ENCODE results near the gene PROSER3. TPM values are rescaled to one million over a fixed set of nuclear protein-coding genes. Genes with fewer than 3 reads are reported as not detected.

The PROSER3 gene
- total RNA-seq, 1 donor from 2014 or later: 41.7 TPM

DNA sequence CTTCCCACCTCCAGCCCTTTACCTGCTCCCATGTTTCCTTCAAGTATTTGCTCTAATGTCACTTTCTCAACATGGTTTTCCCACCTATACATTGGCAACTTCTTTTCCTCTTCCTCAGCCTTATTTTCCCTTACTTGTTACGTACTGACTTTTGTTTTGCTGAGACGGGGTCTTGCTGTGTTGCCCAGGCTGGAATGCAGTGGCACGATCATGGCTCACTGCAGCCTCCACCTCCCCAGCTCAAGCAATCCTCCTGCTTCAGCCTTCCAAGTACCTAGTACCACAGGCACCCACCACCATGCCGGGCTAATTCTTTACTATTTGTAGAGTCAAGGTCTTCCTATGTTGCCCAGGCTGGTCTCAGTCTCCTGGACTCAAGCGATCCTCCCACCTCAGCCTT, 49.7 kb downstream of the PROSER3 start:
- Mint-ChIP-seq H3K9me3 (ENCODE audit: unreplicated experiment) (peaks cover 2% of the 10 kb centered on the region), H3K36me3 (ENCODE audit: unreplicated experiment) (no peaks in the 10 kb centered on the region), H3K4me3 (ENCODE audit: unreplicated experiment) (no peak overlapping the region), H3K27ac (ENCODE audit: unreplicated experiment) (no peak overlapping the region), H3K27me3 (ENCODE audit: unreplicated experiment) (no peaks in the 10 kb centered on the region), H3K4me1 (ENCODE audit: low read depth, unreplicated experiment) (no peaks in the 10 kb centered on the region)
- TF ChIP-seq, protein P1, sequence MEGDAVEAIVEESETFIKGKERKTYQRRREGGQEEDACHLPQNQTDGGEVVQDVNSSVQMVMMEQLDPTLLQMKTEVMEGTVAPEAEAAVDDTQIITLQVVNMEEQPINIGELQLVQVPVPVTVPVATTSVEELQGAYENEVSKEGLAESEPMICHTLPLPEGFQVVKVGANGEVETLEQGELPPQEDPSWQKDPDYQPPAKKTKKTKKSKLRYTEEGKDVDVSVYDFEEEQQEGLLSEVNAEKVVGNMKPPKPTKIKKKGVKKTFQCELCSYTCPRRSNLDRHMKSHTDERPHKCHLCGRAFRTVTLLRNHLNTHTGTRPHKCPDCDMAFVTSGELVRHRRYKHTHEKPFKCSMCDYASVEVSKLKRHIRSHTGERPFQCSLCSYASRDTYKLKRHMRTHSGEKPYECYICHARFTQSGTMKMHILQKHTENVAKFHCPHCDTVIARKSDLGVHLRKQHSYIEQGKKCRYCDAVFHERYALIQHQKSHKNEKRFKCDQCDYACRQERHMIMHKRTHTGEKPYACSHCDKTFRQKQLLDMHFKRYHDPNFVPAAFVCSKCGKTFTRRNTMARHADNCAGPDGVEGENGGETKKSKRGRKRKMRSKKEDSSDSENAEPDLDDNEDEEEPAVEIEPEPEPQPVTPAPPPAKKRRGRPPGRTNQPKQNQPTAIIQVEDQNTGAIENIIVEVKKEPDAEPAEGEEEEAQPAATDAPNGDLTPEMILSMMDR (IDR thresholded peaks at IDR 0.05; ENCODE audit: partially characterized antibody, unreplicated experiment): no peak
- DNase-seq: no peak

DNA sequence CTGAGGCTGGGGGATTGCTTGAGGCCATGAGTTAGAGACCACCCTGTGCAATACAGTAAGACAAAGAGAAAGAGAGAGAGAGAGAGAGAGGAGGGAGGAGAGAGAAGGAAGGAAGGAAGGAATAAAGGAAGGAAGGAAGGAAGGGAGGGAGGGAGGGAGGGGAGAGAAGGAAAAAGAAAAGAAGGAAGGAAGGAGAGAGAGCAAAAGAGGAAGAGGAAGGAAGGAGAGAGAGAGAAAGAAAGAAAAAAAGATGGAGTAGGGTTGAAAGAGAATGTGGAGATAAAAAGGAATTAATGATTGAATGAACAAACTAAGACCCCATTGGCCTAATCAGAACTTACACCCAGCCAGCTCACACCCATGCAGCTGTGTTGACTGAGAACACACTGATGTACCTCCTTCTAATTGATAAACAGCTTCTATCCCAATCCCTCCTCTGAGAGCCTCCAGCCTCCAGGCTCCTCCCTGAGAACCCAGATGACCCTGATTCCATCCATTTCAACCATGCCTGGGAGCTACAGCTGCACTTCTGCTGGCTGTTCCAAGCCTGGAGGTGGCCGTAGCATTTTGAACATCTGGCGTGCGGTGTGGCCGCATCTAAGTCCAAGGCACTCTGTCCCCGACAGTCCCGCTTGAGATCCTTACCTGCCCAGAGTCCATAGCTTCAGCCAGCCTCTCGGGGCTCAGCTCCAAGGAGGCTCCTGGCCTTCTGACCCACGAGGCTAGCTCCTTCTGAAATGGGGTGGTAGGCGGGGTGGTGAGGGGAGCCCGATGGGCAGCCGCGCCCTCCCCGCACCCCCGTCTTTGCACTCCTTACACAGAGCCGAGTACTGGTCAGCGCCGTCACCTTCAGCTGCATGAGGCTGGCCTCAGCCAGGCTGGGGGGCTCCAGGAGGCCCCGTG, 53.6 kb downstream of the PROSER3 start:
- H3K9me3 Mint-ChIP-seq (ENCODE audit: unreplicated experiment): no peaks in the 10 kb centered on the region
- peaks cover 2% of the 10 kb centered on the region for H3K27me3 Mint-ChIP-seq (ENCODE audit: unreplicated experiment)
- H3K4me3 Mint-ChIP-seq (ENCODE audit: unreplicated experiment): no peak overlapping the region
- DNase-seq: no peak
- no peaks in the 10 kb centered on the region for H3K4me1 Mint-ChIP-seq (ENCODE audit: low read depth, unreplicated experiment)
- no peak overlapping the region for H3K27ac Mint-ChIP-seq (ENCODE audit: unreplicated experiment)
- H3K36me3 Mint-ChIP-seq (ENCODE audit: unreplicated experiment): no peaks in the 10 kb centered on the region
- TF ChIP-seq, protein P1 (IDR thresholded peaks at IDR 0.05; ENCODE audit: partially characterized antibody, unreplicated experiment): no peak

GRCh38 chr19:35812220-35813042, 54.5 kb downstream of the PROSER3 start, which contains the start of gene PRODH2:
Gene PRODH2 (minus strand): TSS chr19:35812845. CDS start chr19:35812805, 40 bp downstream.
- H3K4me3 Mint-ChIP-seq (ENCODE audit: unreplicated experiment): no peak within 1 kb of the TSS

GRCh38 chr19:35813043-35813890, 55.3 kb downstream of the PROSER3 start:
- no peak overlapping the region for H3K27ac Mint-ChIP-seq (ENCODE audit: unreplicated experiment)
- H3K27me3 Mint-ChIP-seq (ENCODE audit: unreplicated experiment): peaks cover 2% of the 10 kb centered on the region
- TF ChIP-seq, protein P1 (IDR thresholded peaks at IDR 0.05; ENCODE audit: partially characterized antibody, unreplicated experiment): no peak
- no peak overlapping the region for H3K4me3 Mint-ChIP-seq (ENCODE audit: unreplicated experiment)
- no peaks in the 10 kb centered on the region for H3K9me3 Mint-ChIP-seq (ENCODE audit: unreplicated experiment)
- no peaks in the 10 kb centered on the region for H3K36me3 Mint-ChIP-seq (ENCODE audit: unreplicated experiment)
- H3K4me1 Mint-ChIP-seq (ENCODE audit: low read depth, unreplicated experiment): no peaks in the 10 kb centered on the region
- DNase-seq: no peak

More at GRCh38 chr19:35812220-35813042, 54.5 kb downstream of the PROSER3 start, which contains the start of gene PRODH2:
- TF ChIP-seq, protein P1 (IDR thresholded peaks at IDR 0.05; ENCODE audit: partially characterized antibody, unreplicated experiment): no peak
- Mint-ChIP-seq H3K4me1 (ENCODE audit: low read depth, unreplicated experiment) (no peaks in the 10 kb centered on the region), H3K36me3 (ENCODE audit: unreplicated experiment) (no peaks in the 10 kb centered on the region), H3K27me3 (ENCODE audit: unreplicated experiment) (peaks cover 2% of the 10 kb centered on the region), H3K27ac (ENCODE audit: unreplicated experiment) (no peak within 1 kb of the TSS), H3K9me3 (ENCODE audit: unreplicated experiment) (no peaks in the 10 kb centered on the region)
- no peak for DNase-seq

Data from glutamatergic neuron (in vitro differentiated cells).